ENCODE data around the gene ZCCHC24. TPM values are rescaled to one million over a fixed set of nuclear protein-coding genes. Genes with fewer than 3 reads are reported as not detected.

The ZCCHC24 gene
- total and polyA plus RNA-seq, 2 donors (not counting 1 experiment from before 2014, with no cell fraction given) = 33.2 to 44.4 TPM

DNA sequence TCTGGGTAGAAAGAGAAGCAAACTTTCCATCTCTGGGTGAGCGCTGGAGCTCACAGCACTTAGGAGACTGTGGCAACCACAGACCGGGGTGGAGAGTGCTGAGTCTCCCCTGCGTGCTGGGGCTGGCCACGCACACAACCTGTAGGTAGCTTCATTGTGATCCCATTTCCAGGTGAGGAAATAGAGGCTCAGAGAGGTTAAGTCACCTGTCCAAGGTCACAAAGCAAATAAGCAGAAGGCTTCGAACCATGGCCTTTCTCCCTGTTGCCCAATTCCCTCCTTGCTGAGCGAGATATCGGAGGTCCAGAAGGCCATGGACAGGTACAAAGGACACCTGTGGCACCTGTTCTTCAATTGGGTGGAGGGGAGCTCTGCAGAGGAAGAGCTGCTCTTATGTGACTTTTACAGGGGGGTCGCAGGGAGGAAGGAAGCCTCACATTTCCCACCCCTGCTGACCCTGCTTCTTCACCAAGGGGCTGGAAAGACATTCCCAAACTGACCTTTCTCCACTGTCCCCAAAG, 39.4 kb downstream of the ZCCHC24 start:
- H3K9me3 ChIP-seq (ENCODE audit: control insufficient read depth, insufficient read depth, low read depth, low read length) = no peaks in the 10 kb centered on the region
- no peak overlapping the region for H3K9ac ChIP-seq (ENCODE audit: insufficient read depth, low read length)
- no peaks in the 10 kb centered on the region for H4K20me1 ChIP-seq (ENCODE audit: control insufficient read depth, extremely low read depth, insufficient read depth, low read length)
- no peak for DNase-seq (ENCODE audit: low read depth in 2 of 2)
- TF ChIP-seq, protein P1, sequence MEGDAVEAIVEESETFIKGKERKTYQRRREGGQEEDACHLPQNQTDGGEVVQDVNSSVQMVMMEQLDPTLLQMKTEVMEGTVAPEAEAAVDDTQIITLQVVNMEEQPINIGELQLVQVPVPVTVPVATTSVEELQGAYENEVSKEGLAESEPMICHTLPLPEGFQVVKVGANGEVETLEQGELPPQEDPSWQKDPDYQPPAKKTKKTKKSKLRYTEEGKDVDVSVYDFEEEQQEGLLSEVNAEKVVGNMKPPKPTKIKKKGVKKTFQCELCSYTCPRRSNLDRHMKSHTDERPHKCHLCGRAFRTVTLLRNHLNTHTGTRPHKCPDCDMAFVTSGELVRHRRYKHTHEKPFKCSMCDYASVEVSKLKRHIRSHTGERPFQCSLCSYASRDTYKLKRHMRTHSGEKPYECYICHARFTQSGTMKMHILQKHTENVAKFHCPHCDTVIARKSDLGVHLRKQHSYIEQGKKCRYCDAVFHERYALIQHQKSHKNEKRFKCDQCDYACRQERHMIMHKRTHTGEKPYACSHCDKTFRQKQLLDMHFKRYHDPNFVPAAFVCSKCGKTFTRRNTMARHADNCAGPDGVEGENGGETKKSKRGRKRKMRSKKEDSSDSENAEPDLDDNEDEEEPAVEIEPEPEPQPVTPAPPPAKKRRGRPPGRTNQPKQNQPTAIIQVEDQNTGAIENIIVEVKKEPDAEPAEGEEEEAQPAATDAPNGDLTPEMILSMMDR (conservative IDR thresholded peaks at IDR 0.05 in 1 of 2, IDR thresholded peaks at IDR 0.05 in 1 of 2; ENCODE audit: low read depth in 1 of 2, low read length in 2 of 2) = no peak
- no peak for TF ChIP-seq EZH2 (IDR thresholded peaks at IDR 0.05; ENCODE audit: low read length, missing control alignments)
- H3K36me3 ChIP-seq (ENCODE audit: control insufficient read depth, insufficient read depth, low read length) = peaks cover 5% of the 10 kb centered on the region
- H3K27ac ChIP-seq (ENCODE audit: insufficient read depth, low read length) = no peak overlapping the region
- H3K79me2 ChIP-seq (ENCODE audit: control insufficient read depth, insufficient read depth, low read length) = peaks cover 33% of the 10 kb centered on the region
- peaks cover 69% of the 10 kb centered on the region for H3K4me1 ChIP-seq (ENCODE audit: control insufficient read depth, extremely low read depth, insufficient read depth, low read length)
- no peak overlapping the region for H3K4me3 ChIP-seq (replicated peaks in 1 of 4; ENCODE audit: control extremely low read depth in 1 of 4, insufficient read depth in 1 of 4, low read depth in 3 of 4, low read length in 4 of 4)
- H2AFZ ChIP-seq (ENCODE audit: low read length) = no peak overlapping the region
- H3K4me2 ChIP-seq (ENCODE audit: extremely low read depth, insufficient read depth, low read length) = no peak overlapping the region
- H3K27me3 ChIP-seq (ENCODE audit: control insufficient read depth, insufficient read depth, low read length) = no peaks in the 10 kb centered on the region

GRCh38 chr10:79405221-79405994, 40.0 kb downstream of the ZCCHC24 start:
- peaks cover 5% of the 10 kb centered on the region for H3K36me3 ChIP-seq (ENCODE audit: control insufficient read depth, insufficient read depth, low read length)
- H2AFZ ChIP-seq (ENCODE audit: low read length) = no peak overlapping the region
- H3K9ac ChIP-seq (ENCODE audit: insufficient read depth, low read length) = no peak overlapping the region
- no peaks in the 10 kb centered on the region for H3K27me3 ChIP-seq (ENCODE audit: control insufficient read depth, insufficient read depth, low read length)
- no peak overlapping the region for H3K4me3 ChIP-seq (replicated peaks in 1 of 4; ENCODE audit: control extremely low read depth in 1 of 4, insufficient read depth in 1 of 4, low read depth in 3 of 4, low read length in 4 of 4)
- peaks cover 75% of the 10 kb centered on the region for H3K4me1 ChIP-seq (ENCODE audit: control insufficient read depth, extremely low read depth, insufficient read depth, low read length)
- H3K27ac ChIP-seq (ENCODE audit: insufficient read depth, low read length) = no peak overlapping the region
- TF ChIP-seq EZH2 (IDR thresholded peaks at IDR 0.05; ENCODE audit: low read length, missing control alignments) = no peak
- TF ChIP-seq, protein P1 (conservative IDR thresholded peaks at IDR 0.05 in 1 of 2, IDR thresholded peaks at IDR 0.05 in 1 of 2; ENCODE audit: low read depth in 1 of 2, low read length in 2 of 2) = no peak
- no peaks in the 10 kb centered on the region for H4K20me1 ChIP-seq (ENCODE audit: control insufficient read depth, extremely low read depth, insufficient read depth, low read length)
- H3K79me2 ChIP-seq (ENCODE audit: control insufficient read depth, insufficient read depth, low read length) = peaks cover 37% of the 10 kb centered on the region
- DNase-seq (ENCODE audit: low read depth in 2 of 2) = peak in 1 of 2 donors; percentile 87
- H3K4me2 ChIP-seq (ENCODE audit: extremely low read depth, insufficient read depth, low read length) = no peak overlapping the region
- no peaks in the 10 kb centered on the region for H3K9me3 ChIP-seq (ENCODE audit: control insufficient read depth, insufficient read depth, low read depth, low read length)

- Histone ChIP-seq H3K9ac (ENCODE audit: insufficient read depth, low read length) (no peak overlapping the region), H3K4me3 (replicated peaks in 1 of 4; ENCODE audit: control extremely low read depth in 1 of 4, insufficient read depth in 1 of 4, low read depth in 3 of 4, low read length in 4 of 4) (no peak overlapping the region), H3K27me3 (ENCODE audit: control insufficient read depth, insufficient read depth, low read length) (no peaks in the 10 kb centered on the region), H3K4me1 (ENCODE audit: control insufficient read depth, extremely low read depth, insufficient read depth, low read length) (peaks cover 77% of the 10 kb centered on the region), H2AFZ (ENCODE audit: low read length) (no peak overlapping the region), H3K9me3 (ENCODE audit: control insufficient read depth, insufficient read depth, low read depth, low read length) (no peaks in the 10 kb centered on the region), H3K36me3 (ENCODE audit: control insufficient read depth, insufficient read depth, low read length) (peaks cover 3% of the 10 kb centered on the region), H3K4me2 (ENCODE audit: extremely low read depth, insufficient read depth, low read length) (no peak overlapping the region), H4K20me1 (ENCODE audit: control insufficient read depth, extremely low read depth, insufficient read depth, low read length) (no peaks in the 10 kb centered on the region), H3K79me2 (ENCODE audit: control insufficient read depth, insufficient read depth, low read length) (peaks cover 37% of the 10 kb centered on the region), H3K27ac (ENCODE audit: insufficient read depth, low read length) (peak overlapping the region; percentile 19)
- no peak for DNase-seq (ENCODE audit: low read depth in 2 of 2)
- TF ChIP-seq, protein P1 (conservative IDR thresholded peaks at IDR 0.05 in 1 of 2, IDR thresholded peaks at IDR 0.05 in 1 of 2; ENCODE audit: low read depth in 1 of 2, low read length in 2 of 2) = no peak
- TF ChIP-seq EZH2 (IDR thresholded peaks at IDR 0.05; ENCODE audit: low read length, missing control alignments) = no peak
Observed at GRCh38 chr10:79404690-79405131, 40.7 kb downstream of the ZCCHC24 start.

Measured in fibroblast of lung (primary cell).